C4-2B (cell line): ENCODE data around the gene SPIRE2.

Experiments
- H3K27ac ChIP-seq: fragments of 450-650 bp; 2 replicates; pipeline ENCODE4 v1.5.1; 2017
- ZFX ChIP-seq: fragments of 450-650 bp; IDR thresholded peaks from 2 replicates; pipeline ENCODE4 v1.6.1; 2017
- TF ChIP-seq, protein P1 (sequence below): fragments of 450-650 bp; conservative IDR thresholded peaks from 2 replicates; pipeline ENCODE4 v1.5.1; 2017; ENCODE audit warnings: mild to moderate bottlenecking

The SPIRE2 gene

DNA sequence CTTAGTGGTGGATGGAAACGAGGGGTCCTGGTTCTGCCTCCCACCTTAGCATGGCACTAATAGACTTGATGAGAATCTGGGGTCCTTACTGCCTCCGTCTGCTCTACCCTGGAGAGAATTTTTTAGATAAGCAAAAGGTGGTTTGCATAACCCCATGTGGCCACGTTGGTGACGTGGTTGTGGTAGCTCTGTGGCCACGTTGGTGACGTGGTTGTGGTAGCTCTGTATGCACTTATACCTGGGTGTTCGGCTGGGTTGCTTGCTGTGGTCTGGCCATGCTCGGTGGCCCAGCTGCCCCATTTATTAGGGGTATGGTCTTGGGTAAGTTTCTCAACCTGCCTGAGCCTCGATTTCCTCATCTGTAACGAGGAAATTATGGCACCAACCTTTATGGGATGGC is 13.0 kb downstream of the SPIRE2 start:
- no peak for TF ChIP-seq ZFX
- TF ChIP-seq, protein P1, sequence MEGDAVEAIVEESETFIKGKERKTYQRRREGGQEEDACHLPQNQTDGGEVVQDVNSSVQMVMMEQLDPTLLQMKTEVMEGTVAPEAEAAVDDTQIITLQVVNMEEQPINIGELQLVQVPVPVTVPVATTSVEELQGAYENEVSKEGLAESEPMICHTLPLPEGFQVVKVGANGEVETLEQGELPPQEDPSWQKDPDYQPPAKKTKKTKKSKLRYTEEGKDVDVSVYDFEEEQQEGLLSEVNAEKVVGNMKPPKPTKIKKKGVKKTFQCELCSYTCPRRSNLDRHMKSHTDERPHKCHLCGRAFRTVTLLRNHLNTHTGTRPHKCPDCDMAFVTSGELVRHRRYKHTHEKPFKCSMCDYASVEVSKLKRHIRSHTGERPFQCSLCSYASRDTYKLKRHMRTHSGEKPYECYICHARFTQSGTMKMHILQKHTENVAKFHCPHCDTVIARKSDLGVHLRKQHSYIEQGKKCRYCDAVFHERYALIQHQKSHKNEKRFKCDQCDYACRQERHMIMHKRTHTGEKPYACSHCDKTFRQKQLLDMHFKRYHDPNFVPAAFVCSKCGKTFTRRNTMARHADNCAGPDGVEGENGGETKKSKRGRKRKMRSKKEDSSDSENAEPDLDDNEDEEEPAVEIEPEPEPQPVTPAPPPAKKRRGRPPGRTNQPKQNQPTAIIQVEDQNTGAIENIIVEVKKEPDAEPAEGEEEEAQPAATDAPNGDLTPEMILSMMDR = no peak

DNA sequence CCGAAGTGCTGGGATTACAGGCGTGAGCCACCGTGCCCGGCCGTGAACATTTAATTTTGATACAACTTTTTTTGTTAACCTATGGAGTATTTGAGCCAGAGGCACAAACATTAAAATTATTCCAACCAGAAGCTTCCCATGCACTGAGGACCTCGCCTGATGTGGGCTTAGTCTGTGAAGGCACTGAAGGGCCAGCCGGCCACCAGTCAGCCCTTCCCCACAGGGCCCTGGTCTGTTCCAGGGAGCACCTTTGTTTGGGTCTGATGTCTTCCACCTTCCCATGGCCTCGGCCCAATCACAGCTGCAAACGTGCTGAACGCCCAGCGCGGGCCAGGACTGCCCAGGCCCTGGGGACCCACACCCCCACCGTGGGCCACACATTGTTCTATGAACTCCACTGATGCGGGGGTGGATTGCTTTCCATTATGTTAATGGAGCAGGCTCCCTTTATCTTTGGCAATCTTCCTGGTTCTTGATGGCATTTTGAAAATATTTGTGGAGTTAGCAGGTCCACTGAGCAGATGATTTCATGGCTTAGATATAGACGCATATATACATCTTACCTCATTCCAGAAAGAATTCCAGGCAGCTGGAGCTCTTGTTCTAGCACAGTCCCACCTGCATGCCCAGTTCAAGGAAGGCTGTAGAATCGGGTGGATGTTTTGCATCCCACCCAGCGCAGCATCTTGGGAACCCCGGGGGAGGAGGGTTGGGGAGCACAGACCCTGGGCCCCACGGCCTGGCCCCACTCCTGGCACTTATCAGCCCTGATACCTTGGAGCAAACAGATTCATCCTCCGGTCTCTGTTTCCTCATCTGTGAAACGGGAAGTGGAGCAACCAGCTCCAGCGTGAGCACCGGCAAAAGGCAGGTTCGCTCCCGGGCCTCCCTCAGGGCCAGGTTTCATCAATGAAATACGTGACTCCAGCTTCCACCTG is 14.5 kb downstream of the SPIRE2 start:
- no peak for TF ChIP-seq ZFX
- TF ChIP-seq, protein P1 = no peak
- H3K27ac ChIP-seq = peak overlapping the region; percentile 34

More for the DNA sequence above, 13.0 kb downstream of the SPIRE2 start:
- no peak overlapping the region for H3K27ac ChIP-seq

DNA sequence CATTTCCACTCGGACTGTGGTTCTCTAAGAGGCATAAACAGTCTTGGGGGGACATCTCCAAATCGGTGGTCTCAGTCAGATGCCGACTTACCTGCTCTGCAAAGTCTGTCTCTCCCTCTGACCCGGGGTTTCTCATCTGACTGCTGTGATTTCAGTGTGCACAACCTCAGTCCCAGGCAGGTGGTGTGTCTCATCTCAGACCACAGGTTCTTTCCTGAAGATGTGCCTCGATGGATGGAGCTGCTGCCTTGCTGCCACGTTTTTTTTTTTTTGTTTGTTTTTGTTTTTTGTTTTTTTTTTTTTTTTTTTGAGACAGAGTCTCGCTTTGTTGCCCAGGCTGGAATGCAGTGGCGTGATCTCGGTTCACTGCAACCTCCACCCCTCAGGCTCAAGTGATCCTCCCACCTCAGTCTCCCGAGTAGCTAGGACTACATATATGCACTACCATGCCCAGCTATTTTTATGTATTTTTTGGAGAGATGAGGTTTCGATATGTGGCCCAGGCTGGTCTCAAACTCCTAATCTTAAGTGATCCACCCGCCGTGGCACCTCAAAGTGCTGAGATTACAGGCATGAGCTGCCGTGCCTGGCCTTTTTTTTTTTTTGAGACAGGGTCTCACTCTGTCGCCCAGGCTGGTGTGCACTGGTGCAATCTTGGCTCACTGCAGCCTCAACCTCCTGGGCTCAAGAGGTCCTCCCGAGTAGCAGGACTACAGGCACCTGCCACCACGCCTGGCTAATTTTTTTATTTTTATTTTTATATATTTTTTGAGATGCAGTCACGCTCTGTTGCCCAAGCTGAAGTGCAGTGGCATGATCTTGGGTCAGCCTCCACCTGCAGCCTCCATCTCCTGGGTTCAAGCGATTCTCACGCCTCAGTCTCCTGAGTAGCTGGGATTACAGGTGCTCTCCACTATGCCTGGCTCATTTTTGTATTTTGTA is 15.4 kb downstream of the SPIRE2 start:
- peak overlapping the region; percentile 34 for H3K27ac ChIP-seq
- TF ChIP-seq, protein P1 = no peak
- TF ChIP-seq ZFX = no peak

DNA sequence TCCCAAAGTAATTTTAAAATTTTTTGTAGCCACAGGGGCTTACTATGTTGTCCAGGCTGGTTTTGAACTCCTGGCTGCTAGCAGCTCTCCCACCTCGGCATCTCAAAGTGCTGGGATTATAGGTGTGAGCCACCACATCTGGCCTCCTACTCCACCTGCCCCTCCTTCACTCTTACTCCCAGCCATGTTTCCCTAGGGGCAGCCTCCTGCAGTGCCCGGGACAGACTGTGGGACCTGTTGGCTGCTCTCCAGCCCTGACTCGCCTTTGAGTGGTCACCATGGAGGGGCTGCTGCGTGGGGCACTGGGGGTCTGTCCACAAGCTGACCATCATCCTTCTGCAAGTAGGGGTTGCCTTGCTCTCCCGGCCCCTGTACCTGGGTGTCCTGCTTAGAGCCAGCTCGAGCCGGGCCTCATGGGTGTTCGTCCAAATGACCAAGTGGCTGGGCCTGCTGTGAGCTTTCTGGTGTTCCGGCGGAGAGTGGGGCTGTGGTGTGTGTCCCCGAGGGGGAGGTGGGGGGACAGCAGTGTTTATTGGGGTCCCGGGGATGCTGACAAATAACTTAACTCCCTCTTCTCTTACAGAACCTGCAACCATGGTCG is 16.6 kb downstream of the SPIRE2 start:
- H3K27ac ChIP-seq = no peak overlapping the region
- TF ChIP-seq ZFX = no peak
- TF ChIP-seq, protein P1 = no peak

- H3K27ac ChIP-seq = no peak overlapping the region
- TF ChIP-seq ZFX = no peak
- TF ChIP-seq, protein P1 = no peak
Observed at GRCh38 chr16:89845417-89845816, 17.1 kb downstream of the SPIRE2 start.

- no peak overlapping the region for H3K27ac ChIP-seq
- TF ChIP-seq, protein P1 = no peak
- TF ChIP-seq ZFX = no peak
Observed at GRCh38 chr16:89847051-89847939, 19.0 kb downstream of the SPIRE2 start.
